ENCODE measurements around the gene CADPS. TPM values are rescaled to one million over a fixed set of nuclear protein-coding genes. Genes with fewer than 3 reads are reported as not detected.

Gene CADPS
- total RNA-seq, 1 experiment from 2014 or later = not detected

DNA sequence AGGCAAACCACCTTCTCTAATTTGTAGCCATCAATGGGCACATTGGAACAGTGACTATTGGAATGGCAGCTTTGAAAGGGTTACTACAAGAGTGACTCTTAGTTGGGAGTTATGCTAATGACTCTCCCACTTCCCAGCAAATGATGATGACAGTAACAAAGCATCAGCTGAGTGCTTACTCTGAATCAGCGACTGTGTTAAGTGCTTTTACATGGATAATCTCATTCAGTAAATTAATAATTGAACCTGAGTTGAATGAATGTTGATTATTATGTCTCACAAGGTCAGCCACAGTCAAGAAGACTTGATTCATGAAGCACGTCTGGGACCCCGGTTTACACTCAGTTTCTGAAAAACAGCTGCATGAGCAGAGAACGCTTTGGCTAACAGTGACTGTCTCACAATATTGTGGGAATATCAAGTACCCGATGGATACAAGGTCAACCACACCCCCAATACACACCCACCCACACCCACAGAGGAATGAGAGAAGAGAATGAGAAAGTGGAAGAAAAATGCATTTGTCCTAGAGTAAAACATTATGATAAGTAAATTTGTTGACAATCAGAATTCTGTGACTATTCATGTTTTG lies 259.9 kb downstream of the CADPS start:
- no TSS peak for BruUV-seq (replicated peaks)
- Histone ChIP-seq H3K36me3 (ENCODE audit: control insufficient read depth, insufficient read depth, low read length) (no peaks in the 10 kb centered on the region), H3K27ac (ENCODE audit: low read length) (no peak overlapping the region), H3K4me1 (ENCODE audit: control insufficient read depth, insufficient read depth, low read length) (no peaks in the 10 kb centered on the region), H3K4me3 (ENCODE audit: low read depth in 2 of 2, low read length in 2 of 2) (no peak overlapping the region), H3K9me3 (ENCODE audit: control insufficient read depth, insufficient read depth, low read depth, low read length) (no peaks in the 10 kb centered on the region), H3K27me3 (ENCODE audit: control insufficient read depth, insufficient read depth, low read length) (no peaks in the 10 kb centered on the region)
- DNase-seq (ENCODE audit: low read depth, low spot score) (no peak), ATAC-seq (no peak)
- POLR2A ChIA-PET = no interaction called here
- in situ Hi-C loops (cut with HindIII; ENCODE audit: low pct_unique_long_range_greater_than_20kb, low sequenced_read_pairs) (no loop called here), intact Hi-C loops (cut with micrococcal nuclease; ENCODE audit: unreplicated experiment) (no loop called here)
- no peak for TF ChIP-seq POLR2AphosphoS5 (IDR thresholded peaks at IDR 0.05; ENCODE audit: low read depth, low read length)
- TF ChIP-seq TCF7L2 (IDR thresholded peaks at IDR 0.05; ENCODE audit: low read depth, low read length) = no peak
- TF ChIP-seq, protein P1, sequence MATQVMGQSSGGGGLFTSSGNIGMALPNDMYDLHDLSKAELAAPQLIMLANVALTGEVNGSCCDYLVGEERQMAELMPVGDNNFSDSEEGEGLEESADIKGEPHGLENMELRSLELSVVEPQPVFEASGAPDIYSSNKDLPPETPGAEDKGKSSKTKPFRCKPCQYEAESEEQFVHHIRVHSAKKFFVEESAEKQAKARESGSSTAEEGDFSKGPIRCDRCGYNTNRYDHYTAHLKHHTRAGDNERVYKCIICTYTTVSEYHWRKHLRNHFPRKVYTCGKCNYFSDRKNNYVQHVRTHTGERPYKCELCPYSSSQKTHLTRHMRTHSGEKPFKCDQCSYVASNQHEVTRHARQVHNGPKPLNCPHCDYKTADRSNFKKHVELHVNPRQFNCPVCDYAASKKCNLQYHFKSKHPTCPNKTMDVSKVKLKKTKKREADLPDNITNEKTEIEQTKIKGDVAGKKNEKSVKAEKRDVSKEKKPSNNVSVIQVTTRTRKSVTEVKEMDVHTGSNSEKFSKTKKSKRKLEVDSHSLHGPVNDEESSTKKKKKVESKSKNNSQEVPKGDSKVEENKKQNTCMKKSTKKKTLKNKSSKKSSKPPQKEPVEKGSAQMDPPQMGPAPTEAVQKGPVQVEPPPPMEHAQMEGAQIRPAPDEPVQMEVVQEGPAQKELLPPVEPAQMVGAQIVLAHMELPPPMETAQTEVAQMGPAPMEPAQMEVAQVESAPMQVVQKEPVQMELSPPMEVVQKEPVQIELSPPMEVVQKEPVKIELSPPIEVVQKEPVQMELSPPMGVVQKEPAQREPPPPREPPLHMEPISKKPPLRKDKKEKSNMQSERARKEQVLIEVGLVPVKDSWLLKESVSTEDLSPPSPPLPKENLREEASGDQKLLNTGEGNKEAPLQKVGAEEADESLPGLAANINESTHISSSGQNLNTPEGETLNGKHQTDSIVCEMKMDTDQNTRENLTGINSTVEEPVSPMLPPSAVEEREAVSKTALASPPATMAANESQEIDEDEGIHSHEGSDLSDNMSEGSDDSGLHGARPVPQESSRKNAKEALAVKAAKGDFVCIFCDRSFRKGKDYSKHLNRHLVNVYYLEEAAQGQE (IDR thresholded peaks at IDR 0.05; ENCODE audit: insufficient read depth in 1 of 2, low read depth in 2 of 2, low read length in 1 of 2) = no peak
- TF ChIP-seq SIN3A (IDR thresholded peaks at IDR 0.05; ENCODE audit: borderline replicate concordance, insufficient read depth, low read depth, low read length) = no peak
- TF ChIP-seq, protein P2, sequence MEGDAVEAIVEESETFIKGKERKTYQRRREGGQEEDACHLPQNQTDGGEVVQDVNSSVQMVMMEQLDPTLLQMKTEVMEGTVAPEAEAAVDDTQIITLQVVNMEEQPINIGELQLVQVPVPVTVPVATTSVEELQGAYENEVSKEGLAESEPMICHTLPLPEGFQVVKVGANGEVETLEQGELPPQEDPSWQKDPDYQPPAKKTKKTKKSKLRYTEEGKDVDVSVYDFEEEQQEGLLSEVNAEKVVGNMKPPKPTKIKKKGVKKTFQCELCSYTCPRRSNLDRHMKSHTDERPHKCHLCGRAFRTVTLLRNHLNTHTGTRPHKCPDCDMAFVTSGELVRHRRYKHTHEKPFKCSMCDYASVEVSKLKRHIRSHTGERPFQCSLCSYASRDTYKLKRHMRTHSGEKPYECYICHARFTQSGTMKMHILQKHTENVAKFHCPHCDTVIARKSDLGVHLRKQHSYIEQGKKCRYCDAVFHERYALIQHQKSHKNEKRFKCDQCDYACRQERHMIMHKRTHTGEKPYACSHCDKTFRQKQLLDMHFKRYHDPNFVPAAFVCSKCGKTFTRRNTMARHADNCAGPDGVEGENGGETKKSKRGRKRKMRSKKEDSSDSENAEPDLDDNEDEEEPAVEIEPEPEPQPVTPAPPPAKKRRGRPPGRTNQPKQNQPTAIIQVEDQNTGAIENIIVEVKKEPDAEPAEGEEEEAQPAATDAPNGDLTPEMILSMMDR (IDR thresholded peaks at IDR 0.05) = no peak
- CTCF ChIA-PET = no interaction called here

DNA sequence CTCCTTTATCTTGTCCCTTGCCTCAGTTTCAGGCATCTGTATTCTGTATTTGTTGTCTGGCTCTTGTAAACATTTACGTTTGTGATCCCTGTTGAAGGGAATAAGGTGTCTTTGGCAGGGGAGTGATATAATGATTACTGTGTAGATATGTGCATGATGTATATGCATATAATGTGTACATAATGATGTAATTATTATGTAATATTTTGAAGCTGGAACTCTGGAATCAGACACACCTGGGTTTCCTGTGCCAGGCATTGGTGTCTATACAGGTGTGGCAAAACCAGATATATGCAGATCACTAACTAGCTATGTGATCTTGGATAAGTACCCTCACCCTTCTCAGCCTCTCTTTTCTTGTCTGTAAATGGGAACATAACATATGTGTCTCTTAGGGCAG lies 260.7 kb downstream of the CADPS start:
- ATAC-seq (no peak), DNase-seq (ENCODE audit: low read depth, low spot score) (no peak)
- no TSS peak for BruUV-seq (replicated peaks)
- CTCF ChIA-PET = no interaction called here
- no peak overlapping the region for H3K4me3 ChIP-seq (ENCODE audit: low read depth in 2 of 2, low read length in 2 of 2)
- no peaks in the 10 kb centered on the region for H3K9me3 ChIP-seq (ENCODE audit: control insufficient read depth, insufficient read depth, low read depth, low read length)
- POLR2A ChIA-PET = no interaction called here
- in situ Hi-C loops (cut with HindIII; ENCODE audit: low pct_unique_long_range_greater_than_20kb, low sequenced_read_pairs) (no loop called here), intact Hi-C loops (cut with micrococcal nuclease; ENCODE audit: unreplicated experiment) (no loop called here)
- no peaks in the 10 kb centered on the region for H3K27me3 ChIP-seq (ENCODE audit: control insufficient read depth, insufficient read depth, low read length)
- H3K36me3 ChIP-seq (ENCODE audit: control insufficient read depth, insufficient read depth, low read length) = no peaks in the 10 kb centered on the region
- TF ChIP-seq TCF7L2 (IDR thresholded peaks at IDR 0.05; ENCODE audit: low read depth, low read length) (no peak), SIN3A (IDR thresholded peaks at IDR 0.05; ENCODE audit: borderline replicate concordance, insufficient read depth, low read depth, low read length) (no peak), POLR2AphosphoS5 (IDR thresholded peaks at IDR 0.05; ENCODE audit: low read depth, low read length) (no peak)
- TF ChIP-seq, protein P2 (IDR thresholded peaks at IDR 0.05) = no peak
- TF ChIP-seq, protein P1 (IDR thresholded peaks at IDR 0.05; ENCODE audit: insufficient read depth in 1 of 2, low read depth in 2 of 2, low read length in 1 of 2) = no peak
- H3K4me1 ChIP-seq (ENCODE audit: control insufficient read depth, insufficient read depth, low read length) = no peaks in the 10 kb centered on the region
- no peak overlapping the region for H3K27ac ChIP-seq (ENCODE audit: low read length)
